Measurements from ENCODE around the gene GRID2. TPM values are rescaled to one million over a fixed set of nuclear protein-coding genes. Genes with fewer than 3 reads are reported as not detected.

The GRID2 gene
- total RNA-seq, 4 donors from 2014 or later: 0.16 TPM; not detected in 3

- WGBS, 2 donors (ENCODE audit: low coverage in 1 of 2): 43 to 45% methylated on average over 1 of the region's 1 CpG
- no peak overlapping the region for H3K4me3 ChIP-seq
- H3K4me1 ChIP-seq: no peaks in the 10 kb centered on the region
- TF ChIP-seq POLR2AphosphoS5 (IDR thresholded peaks at IDR 0.05) (no peak), CTCF (IDR thresholded peaks at IDR 0.05) (no peak), EP300 (IDR thresholded peaks at IDR 0.05; ENCODE audit: low read depth) (no peak), POLR2A (IDR thresholded peaks at IDR 0.05) (no peak)
- no peak for DNase-seq
- H3K36me3 ChIP-seq: no peaks in the 10 kb centered on the region
- H3K27me3 ChIP-seq: no peaks in the 10 kb centered on the region
- no peaks in the 10 kb centered on the region for H3K9me3 ChIP-seq
- intact Hi-C loops (cut with DNase I; ENCODE audit: low total_unique reads): no loop called here
- in situ Hi-C loops (cut with MboI; ENCODE audit: low pct_ligation_motif_present in 1 of 4, low pct_unique_long_range_greater_than_20kb in 1 of 4, low sequenced_read_pairs in 3 of 4): loop anchor here in 1 of 4 donors (25.0 kb wide), 1 partner anchor 93 kb away; no protein-coding TSS in a partner anchor
- no peak overlapping the region for H3K27ac ChIP-seq
Measured at GRCh38 chr4:93319041-93319440, 1015.3 kb downstream of the GRID2 start.

GRCh38 chr4:93320356-93320755, 1016.6 kb downstream of the GRID2 start:
- no peak overlapping the region for H3K4me3 ChIP-seq
- H3K27me3 ChIP-seq: no peaks in the 10 kb centered on the region
- no peak for DNase-seq
- H3K27ac ChIP-seq: no peak overlapping the region
- no peaks in the 10 kb centered on the region for H3K9me3 ChIP-seq
- TF ChIP-seq POLR2A (IDR thresholded peaks at IDR 0.05) (no peak), POLR2AphosphoS5 (IDR thresholded peaks at IDR 0.05) (no peak), CTCF (IDR thresholded peaks at IDR 0.05) (no peak), EP300 (IDR thresholded peaks at IDR 0.05; ENCODE audit: low read depth) (no peak)
- in situ Hi-C loops (cut with MboI; ENCODE audit: low pct_ligation_motif_present in 1 of 4, low pct_unique_long_range_greater_than_20kb in 1 of 4, low sequenced_read_pairs in 3 of 4): loop anchor here in 1 of 4 donors (25.0 kb wide), 1 partner anchor 92 kb away; no protein-coding TSS in a partner anchor
- intact Hi-C loops (cut with DNase I; ENCODE audit: low total_unique reads): no loop called here
- H3K36me3 ChIP-seq: no peaks in the 10 kb centered on the region
- H3K4me1 ChIP-seq: no peaks in the 10 kb centered on the region

- Histone ChIP-seq H3K4me3 (no peak overlapping the region), H3K36me3 (no peaks in the 10 kb centered on the region), H3K9me3 (no peaks in the 10 kb centered on the region), H3K4me1 (no peaks in the 10 kb centered on the region), H3K27me3 (no peaks in the 10 kb centered on the region), H3K27ac (no peak overlapping the region)
- no peak for DNase-seq
- intact Hi-C loops (cut with DNase I; ENCODE audit: low total_unique reads): no loop called here
- in situ Hi-C loops (cut with MboI; ENCODE audit: low pct_ligation_motif_present in 1 of 4, low pct_unique_long_range_greater_than_20kb in 1 of 4, low sequenced_read_pairs in 3 of 4): no loop called here
- TF ChIP-seq CTCF (IDR thresholded peaks at IDR 0.05) (no peak), POLR2A (IDR thresholded peaks at IDR 0.05) (no peak)
Measured at GRCh38 chr4:93327346-93327745, 1023.6 kb downstream of the GRID2 start.

GRCh38 chr4:93334003-93334402, 1030.2 kb downstream of the GRID2 start:
- H3K27me3 ChIP-seq: no peaks in the 10 kb centered on the region
- H3K4me3 ChIP-seq: no peak overlapping the region
- in situ Hi-C loops (cut with MboI; ENCODE audit: low pct_ligation_motif_present in 1 of 4, low pct_unique_long_range_greater_than_20kb in 1 of 4, low sequenced_read_pairs in 3 of 4) (no loop called here), intact Hi-C loops (cut with DNase I; ENCODE audit: low total_unique reads) (no loop called here)
- H3K9me3 ChIP-seq: no peaks in the 10 kb centered on the region
- DNase-seq: no peak
- no peaks in the 10 kb centered on the region for H3K4me1 ChIP-seq
- WGBS, 2 donors (ENCODE audit: low coverage in 1 of 2): 57 to 62% methylated on average over 2 to 3 of the region's 3 CpGs
- H3K36me3 ChIP-seq: no peaks in the 10 kb centered on the region
- H3K27ac ChIP-seq: no peak overlapping the region
- no peak for TF ChIP-seq POLR2A (IDR thresholded peaks at IDR 0.05)
- no peak for TF ChIP-seq EP300 (IDR thresholded peaks at IDR 0.05; ENCODE audit: low read depth)
- TF ChIP-seq POLR2AphosphoS5 (IDR thresholded peaks at IDR 0.05): no peak
- TF ChIP-seq CTCF (IDR thresholded peaks at IDR 0.05): no peak

Measured in transverse colon (tissue), 4 donors.